ENCODE results near the gene TEX53.

Gene TEX53

DNA sequence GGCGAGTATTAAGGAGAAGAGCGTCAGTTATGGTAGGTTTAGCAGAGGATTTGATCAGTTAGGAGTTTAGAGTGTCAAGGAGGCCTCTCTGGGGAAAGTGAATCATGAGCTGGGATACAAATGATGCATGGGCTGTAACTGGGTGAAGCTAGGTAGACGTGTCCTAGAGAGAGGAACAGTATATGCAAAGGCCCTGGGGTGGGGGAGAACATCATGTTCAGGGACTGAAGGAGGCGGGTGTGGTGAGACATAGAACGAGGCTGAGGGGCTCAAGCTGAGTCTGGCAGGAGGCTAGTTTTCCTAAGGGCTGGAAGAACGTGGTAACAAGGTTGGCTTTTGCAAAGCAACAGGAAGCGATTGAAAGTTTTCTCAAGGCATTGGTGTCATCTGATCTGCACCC, 36.0 kb downstream of the TEX53 start:
- H3K4me3 ChIP-seq (ENCODE audit: low read depth in 1 of 2, low read length in 1 of 2) = no peak overlapping the region
- H3K27me3 ChIP-seq = no peaks in the 10 kb centered on the region
- H3K36me3 ChIP-seq = no peaks in the 10 kb centered on the region
- H3K9me3 ChIP-seq = no peaks in the 10 kb centered on the region
- peaks cover 33 to 36% of the 10 kb centered on the region in 2 experiments for H3K4me1 ChIP-seq (ENCODE audit: control insufficient read depth in 1 of 2, insufficient read depth in 1 of 2, low read depth in 1 of 2, low read length in 1 of 2)
- H3K27ac ChIP-seq = no peak overlapping the region
- TF ChIP-seq, protein P1, sequence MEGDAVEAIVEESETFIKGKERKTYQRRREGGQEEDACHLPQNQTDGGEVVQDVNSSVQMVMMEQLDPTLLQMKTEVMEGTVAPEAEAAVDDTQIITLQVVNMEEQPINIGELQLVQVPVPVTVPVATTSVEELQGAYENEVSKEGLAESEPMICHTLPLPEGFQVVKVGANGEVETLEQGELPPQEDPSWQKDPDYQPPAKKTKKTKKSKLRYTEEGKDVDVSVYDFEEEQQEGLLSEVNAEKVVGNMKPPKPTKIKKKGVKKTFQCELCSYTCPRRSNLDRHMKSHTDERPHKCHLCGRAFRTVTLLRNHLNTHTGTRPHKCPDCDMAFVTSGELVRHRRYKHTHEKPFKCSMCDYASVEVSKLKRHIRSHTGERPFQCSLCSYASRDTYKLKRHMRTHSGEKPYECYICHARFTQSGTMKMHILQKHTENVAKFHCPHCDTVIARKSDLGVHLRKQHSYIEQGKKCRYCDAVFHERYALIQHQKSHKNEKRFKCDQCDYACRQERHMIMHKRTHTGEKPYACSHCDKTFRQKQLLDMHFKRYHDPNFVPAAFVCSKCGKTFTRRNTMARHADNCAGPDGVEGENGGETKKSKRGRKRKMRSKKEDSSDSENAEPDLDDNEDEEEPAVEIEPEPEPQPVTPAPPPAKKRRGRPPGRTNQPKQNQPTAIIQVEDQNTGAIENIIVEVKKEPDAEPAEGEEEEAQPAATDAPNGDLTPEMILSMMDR (IDR thresholded peaks at IDR 0.05) = no peak

DNA sequence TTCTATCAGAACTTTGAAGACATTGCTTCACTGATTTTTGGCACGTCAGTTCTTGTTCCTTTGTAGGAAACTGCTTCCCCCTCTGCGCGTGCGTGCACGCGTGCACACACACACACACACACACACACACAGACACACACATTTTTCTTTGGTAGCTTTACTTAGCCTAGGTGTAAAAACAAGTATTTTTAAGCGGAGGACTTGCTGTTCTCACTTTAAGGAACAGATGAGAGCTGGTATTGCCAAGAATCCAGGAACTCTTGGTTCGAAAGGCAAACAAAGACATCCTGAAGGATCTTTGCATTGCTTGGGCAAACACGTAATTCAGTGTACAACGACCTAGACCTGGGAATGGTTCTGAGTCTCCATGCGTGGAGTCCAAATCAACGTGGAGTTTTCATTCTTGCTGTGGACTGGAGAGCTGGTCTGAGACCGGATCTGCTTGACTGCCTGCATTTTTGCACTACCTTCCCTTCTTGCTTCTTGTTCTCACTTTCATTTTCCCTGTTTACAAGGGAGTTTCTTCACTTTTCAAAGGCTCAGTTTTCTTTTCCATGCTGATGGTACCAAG, 38.3 kb downstream of the TEX53 start:
- H3K9me3 ChIP-seq = no peaks in the 10 kb centered on the region
- TF ChIP-seq, protein P1 (IDR thresholded peaks at IDR 0.05) = no peak
- peak overlapping the region; percentile 76 for H3K27ac ChIP-seq
- no peaks in the 10 kb centered on the region for H3K27me3 ChIP-seq
- peak overlapping the region; percentile 63 to 76 for H3K4me3 ChIP-seq (ENCODE audit: low read depth in 1 of 2, low read length in 1 of 2)
- no peaks in the 10 kb centered on the region for H3K36me3 ChIP-seq
- H3K4me1 ChIP-seq (ENCODE audit: control insufficient read depth in 1 of 2, insufficient read depth in 1 of 2, low read depth in 1 of 2, low read length in 1 of 2) = peaks cover 35 to 37% of the 10 kb centered on the region in 2 experiments

DNA sequence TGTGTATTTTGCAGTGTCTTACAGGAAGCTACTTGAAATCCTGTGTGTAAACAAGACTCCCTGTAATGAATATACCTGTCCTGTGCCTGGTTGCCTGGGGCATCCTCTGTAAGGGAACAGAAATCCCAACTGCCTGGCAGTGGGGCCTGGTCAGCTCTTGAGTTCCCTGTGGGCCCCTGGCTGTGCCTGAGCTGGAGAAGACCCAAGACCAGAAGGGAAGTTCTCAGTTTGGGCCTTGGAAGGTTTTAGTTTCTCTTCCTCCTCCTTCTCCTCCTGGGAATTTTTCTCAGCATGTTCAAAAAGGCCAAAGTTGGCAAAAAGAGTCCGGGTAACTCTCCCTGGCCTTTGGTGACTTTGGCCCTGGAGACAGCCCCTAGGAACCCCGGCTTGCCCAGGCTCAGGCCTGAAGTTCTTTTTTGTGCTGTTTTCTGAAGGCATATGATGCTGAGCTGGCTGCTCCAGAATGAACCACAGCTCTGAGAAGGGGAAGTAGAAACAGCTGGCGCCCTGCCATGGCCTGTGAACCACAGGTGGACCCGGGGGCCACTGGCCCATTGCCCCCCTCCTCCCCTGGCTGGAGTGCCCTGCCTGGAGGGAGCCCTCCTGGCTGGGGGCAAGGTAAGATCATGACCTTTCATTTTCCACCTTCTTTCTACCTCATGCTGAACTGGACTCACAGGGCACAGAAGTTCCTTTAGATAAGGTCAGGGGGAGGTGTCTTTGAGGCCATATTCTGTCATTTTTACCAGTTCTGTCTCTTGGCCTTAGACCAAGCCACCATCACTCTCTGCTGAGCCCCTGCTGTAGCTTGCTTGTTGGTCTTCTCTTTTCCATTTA, 40.7 kb downstream of the TEX53 start:
- TF ChIP-seq, protein P1 (IDR thresholded peaks at IDR 0.05) = no peak
- Histone ChIP-seq H3K4me3 (ENCODE audit: low read depth in 1 of 2, low read length in 1 of 2) (peak overlapping the region; percentile 26 to 31), H3K27ac (peak overlapping the region; percentile 94), H3K9me3 (no peaks in the 10 kb centered on the region), H3K36me3 (no peaks in the 10 kb centered on the region), H3K27me3 (no peaks in the 10 kb centered on the region), H3K4me1 (ENCODE audit: control insufficient read depth in 1 of 2, insufficient read depth in 1 of 2, low read depth in 1 of 2, low read length in 1 of 2) (peaks cover 56% of the 10 kb centered on the region in 2 experiments)

DNA sequence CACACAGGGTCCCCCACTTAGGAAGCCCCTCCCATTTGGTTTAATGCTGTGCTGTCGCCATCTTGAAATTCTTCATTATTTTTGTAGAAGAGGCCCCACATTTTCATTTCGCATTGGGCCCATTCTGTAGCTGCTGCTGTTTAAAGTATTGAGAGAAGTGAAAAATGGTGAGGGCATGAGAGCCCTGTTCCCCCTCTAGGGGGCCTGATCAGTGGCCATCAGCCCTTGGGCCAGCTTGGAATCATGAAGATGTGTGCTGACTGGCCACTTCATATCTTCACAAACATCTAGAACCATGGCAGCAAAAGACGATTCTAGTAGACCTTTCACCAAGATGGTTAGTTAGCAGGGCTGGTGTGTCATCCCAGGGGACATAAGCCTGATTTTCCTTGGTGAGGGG, 43.2 kb downstream of the TEX53 start:
- no peaks in the 10 kb centered on the region for H3K36me3 ChIP-seq
- peaks cover 18% of the 10 kb centered on the region for H3K27me3 ChIP-seq
- TF ChIP-seq, protein P1 (IDR thresholded peaks at IDR 0.05) = no peak
- peaks cover 60 to 62% of the 10 kb centered on the region in 2 experiments for H3K4me1 ChIP-seq (ENCODE audit: control insufficient read depth in 1 of 2, insufficient read depth in 1 of 2, low read depth in 1 of 2, low read length in 1 of 2)
- no peaks in the 10 kb centered on the region for H3K9me3 ChIP-seq
- no peak overlapping the region for H3K27ac ChIP-seq
- no peak overlapping the region for H3K4me3 ChIP-seq (ENCODE audit: low read depth in 1 of 2, low read length in 1 of 2)

DNA sequence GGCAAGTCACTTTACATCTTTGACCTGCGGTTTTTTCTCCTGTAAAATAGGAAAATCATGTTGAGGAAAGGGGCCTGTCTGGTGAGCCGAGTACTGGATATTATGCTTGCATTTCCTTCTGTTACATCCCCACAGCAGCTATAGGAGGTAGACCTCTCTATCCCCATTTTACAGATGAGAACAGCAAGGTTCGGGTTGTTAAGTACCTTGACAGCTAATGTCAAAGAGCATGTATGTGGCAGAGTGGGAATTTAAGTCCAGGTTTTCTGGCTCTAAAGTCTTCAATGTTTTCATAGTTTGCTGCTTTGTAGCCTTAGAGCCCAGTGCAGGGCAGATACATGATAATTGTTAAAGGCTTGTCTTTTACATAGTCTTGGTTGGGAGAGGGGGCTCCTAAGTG, 43.7 kb downstream of the TEX53 start:
- TF ChIP-seq, protein P1 (IDR thresholded peaks at IDR 0.05) = no peak
- Histone ChIP-seq H3K4me3 (ENCODE audit: low read depth in 1 of 2, low read length in 1 of 2) (no peak overlapping the region), H3K27me3 (peaks cover 22% of the 10 kb centered on the region), H3K9me3 (no peaks in the 10 kb centered on the region), H3K36me3 (no peaks in the 10 kb centered on the region), H3K27ac (no peak overlapping the region), H3K4me1 (ENCODE audit: control insufficient read depth in 1 of 2, insufficient read depth in 1 of 2, low read depth in 1 of 2, low read length in 1 of 2) (peaks cover 55 to 59% of the 10 kb centered on the region in 2 experiments)
